Left renal cortex interstitium (tissue), 4 donors: ENCODE measurements around the gene ANAPC4. TPM values are rescaled to one million over a fixed set of nuclear protein-coding genes. Genes with fewer than 3 reads are reported as not detected.
"Not testable (repeated sequence)": the region's sequence is repeated elsewhere in the genome, so short reads cannot be mapped to it uniquely, and the experiment has no call there.

Experiments used
- DNase-seq, 4 donors: peaks; one replicate each; pipeline ENCODE4 v3.0.0-alpha.2; 2013; ENCODE audit warnings: low read depth in 4 of 4, low spot score in 2 of 4, missing footprints in 1 of 4
- polyA plus RNA-seq, 4 donors: library from polyadenylated mRNA; unstranded; fragments of 120-200 nt; gene quantifications; one replicate each; pipeline ENCODE4 v1.2.1, GENCODE V29; 2013; ENCODE audit not compliant: insufficient read length in 4 of 4

The ANAPC4 gene
- 10 to 100 TPM; 33.4 to 63.5 (median 46.0) TPM for polyA plus RNA-seq

GRCh38 chr4:25376754-25377571 is at the start of gene ANAPC4:
Gene ANAPC4 (plus strand): TSS chr4:25377263. CDS start chr4:25377428, 165 bp downstream.
- peak; percentile 39 to 77 (median 72) for DNase-seq

GRCh38 chr4:25328463-25328862 is 48.6 kb upstream of the ANAPC4 start:
- not testable (repeated sequence) for DNase-seq

GRCh38 chr4:25330335-25330734 is 46.7 kb upstream of the ANAPC4 start:
- DNase-seq, result no peak

- no peak for DNase-seq
Measured at GRCh38 chr4:25330905-25331808, 45.9 kb upstream of the ANAPC4 start.

GRCh38 chr4:25343671-25344070 is 33.4 kb upstream of the ANAPC4 start:
- no peak for DNase-seq

- DNase-seq, result peak in 1 of 4 donors; percentile 21
Measured at GRCh38 chr4:25345744-25346143, 31.3 kb upstream of the ANAPC4 start.

- DNase-seq, result no peak
Measured at GRCh38 chr4:25346913-25347312, 30.1 kb upstream of the ANAPC4 start.

GRCh38 chr4:25347473-25347872 is 29.6 kb upstream of the ANAPC4 start:
- DNase-seq, result no peak

- DNase-seq, result no peak
Measured at GRCh38 chr4:25347971-25348370, 29.1 kb upstream of the ANAPC4 start.

GRCh38 chr4:25350561-25350960 is 26.5 kb upstream of the ANAPC4 start:
- DNase-seq, result no peak

- no peak for DNase-seq
Measured at GRCh38 chr4:25351777-25352416, 25.2 kb upstream of the ANAPC4 start.

GRCh38 chr4:25356068-25356467 is 21.0 kb upstream of the ANAPC4 start:
- no peak for DNase-seq

GRCh38 chr4:25358515-25359275 is 18.4 kb upstream of the ANAPC4 start:
- DNase-seq, result no peak

GRCh38 chr4:25361253-25361652 is 15.8 kb upstream of the ANAPC4 start:
- DNase-seq, result no peak

- no peak for DNase-seq
Measured at GRCh38 chr4:25367004-25367621, 9.9 kb upstream of the ANAPC4 start.

GRCh38 chr4:25367877-25368276 is 9.2 kb upstream of the ANAPC4 start:
- no peak for DNase-seq

- no peak for DNase-seq
Measured at GRCh38 chr4:25368315-25368714, 8.7 kb upstream of the ANAPC4 start.

- no peak for DNase-seq
Measured at GRCh38 chr4:25370242-25370641, 6.8 kb upstream of the ANAPC4 start.

GRCh38 chr4:25372549-25372948 is 4.5 kb upstream of the ANAPC4 start:
- not testable (repeated sequence) for DNase-seq
